CD4-positive, alpha-beta T cell treated with Interleukin-15 for 1 hour (primary cell): Measurements from ENCODE around the gene HPGDS.
"Not testable (repeated sequence)": the region's sequence is repeated elsewhere in the genome, so short reads cannot be mapped to it uniquely, and the experiment has no call there.

Experiments
- DNase-seq: peaks from one replicate; pipeline ENCODE4 v3.0.0-alpha.2; 2020

The HPGDS gene

GRCh38 chr4:94342694-94343093 lies at the start of gene HPGDS:
Gene HPGDS (minus strand): TSS chr4:94342836. CDS start chr4:94334629, 8,207 bp downstream.
- DNase-seq, result no peak

GRCh38 chr4:94390804-94391410 lies 48.3 kb upstream of the HPGDS start:
- DNase-seq, result no peak

GRCh38 chr4:94389595-94390267 lies 47.1 kb upstream of the HPGDS start:
- DNase-seq, result no peak

DNA sequence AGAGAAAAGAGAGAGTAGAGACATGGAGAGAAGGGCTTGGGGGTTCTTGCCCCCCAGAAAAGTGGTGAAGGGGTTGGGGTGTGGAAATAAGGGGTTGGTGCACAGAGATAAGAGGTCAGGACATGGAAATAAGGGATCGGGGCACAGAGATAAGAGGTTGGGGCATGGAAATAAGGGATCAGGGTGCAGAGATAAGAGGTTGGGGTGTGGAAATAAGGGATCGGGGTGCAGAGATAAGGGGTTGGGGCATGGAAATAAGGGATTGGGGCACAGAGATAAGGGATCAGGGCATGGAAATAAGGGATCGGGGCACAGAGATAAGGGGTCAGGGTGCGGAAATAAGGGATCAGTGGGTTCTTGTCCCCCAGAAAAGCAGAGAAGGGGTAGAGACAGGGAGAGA lies 45.3 kb upstream of the HPGDS start:
- DNase-seq, result not testable (repeated sequence)

- not testable (repeated sequence) for DNase-seq
These were observed 42.8 kb upstream of the HPGDS start for GRCh38 chr4:94385452-94385851.

DNA sequence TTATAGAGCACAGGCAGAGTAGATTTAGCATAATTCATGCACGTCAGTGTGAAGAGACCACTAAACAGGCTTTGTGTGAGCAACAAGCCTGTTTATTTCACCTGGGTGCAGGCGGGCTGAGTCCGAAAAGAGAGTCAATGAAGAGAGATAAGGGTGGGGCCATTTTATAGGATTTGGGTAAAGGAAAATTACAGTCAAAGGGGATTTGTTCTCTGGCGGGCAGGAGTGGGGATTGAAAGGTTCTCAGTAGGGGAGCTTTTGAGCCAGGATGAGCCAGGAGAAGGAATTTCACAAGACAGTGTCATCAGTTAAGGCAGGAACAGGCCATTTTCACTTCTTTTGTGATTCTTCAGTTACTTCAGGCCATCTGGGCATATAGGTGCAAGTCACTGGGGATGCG lies 40.3 kb upstream of the HPGDS start:
- not testable (repeated sequence) for DNase-seq

DNA sequence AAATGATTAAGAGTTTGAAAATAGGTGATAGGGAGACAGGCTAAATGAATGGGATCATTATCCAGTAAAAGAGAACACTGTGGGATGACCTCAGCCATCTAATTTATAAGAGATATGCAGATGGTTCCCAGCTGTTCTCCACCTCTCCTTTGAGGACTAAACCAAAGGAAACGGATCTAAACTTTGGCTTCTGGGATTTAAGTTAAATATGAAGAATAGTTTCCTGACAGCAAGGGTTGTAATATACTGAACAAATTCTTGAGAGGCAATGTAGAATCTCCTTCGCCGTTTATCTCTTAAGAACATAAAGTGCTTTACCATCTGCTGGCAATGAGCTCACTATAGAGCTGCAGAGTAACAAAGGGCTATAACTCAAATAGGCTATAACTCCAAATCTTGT lies 35.4 kb upstream of the HPGDS start:
- DNase-seq, result no peak

GRCh38 chr4:94377294-94377693 lies 34.7 kb upstream of the HPGDS start:
- DNase-seq, result no peak

GRCh38 chr4:94375364-94375763 lies 32.7 kb upstream of the HPGDS start:
- DNase-seq, result no peak

- no peak for DNase-seq
These were observed 31.1 kb upstream of the HPGDS start for GRCh38 chr4:94373752-94374151.

- DNase-seq, result no peak
These were observed 30.4 kb upstream of the HPGDS start for GRCh38 chr4:94372991-94373390.

GRCh38 chr4:94372228-94372978 lies 29.8 kb upstream of the HPGDS start:
- DNase-seq, result no peak

- DNase-seq, result no peak
These were observed 28.7 kb upstream of the HPGDS start for GRCh38 chr4:94371290-94371689.

DNA sequence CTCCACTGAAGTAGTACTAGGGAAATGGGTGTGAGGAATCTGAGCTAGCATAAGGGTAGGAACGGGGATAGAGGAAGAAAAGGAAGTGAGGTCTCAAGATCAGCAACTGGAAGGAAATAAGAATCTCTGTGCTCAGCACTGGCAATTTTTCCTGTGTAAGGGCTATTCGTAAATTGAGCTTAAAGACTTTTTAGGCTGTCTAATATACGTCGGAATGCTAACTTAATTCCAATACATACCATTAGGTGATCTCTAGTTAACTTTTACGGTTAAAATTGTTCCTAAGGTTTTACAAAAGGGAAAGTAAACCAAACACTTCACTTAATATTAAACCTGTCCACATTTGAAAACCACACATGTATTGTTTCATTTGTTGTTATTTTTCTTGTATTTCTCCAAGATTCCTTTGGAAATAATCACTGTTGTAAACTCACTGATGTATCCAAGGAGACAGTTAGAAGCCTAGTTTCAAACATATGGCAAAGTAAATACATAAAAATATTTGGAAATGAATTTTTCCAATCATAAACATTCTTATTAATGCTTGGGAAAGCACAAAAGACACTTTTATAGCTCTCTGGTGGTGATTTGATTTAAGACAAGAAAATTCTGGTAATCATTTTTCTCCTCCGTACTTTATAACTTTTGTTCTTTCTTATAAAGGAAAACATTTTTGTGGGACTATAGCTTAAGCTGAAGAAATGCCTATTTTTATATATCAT lies 28.1 kb upstream of the HPGDS start:
- no peak for DNase-seq

DNA sequence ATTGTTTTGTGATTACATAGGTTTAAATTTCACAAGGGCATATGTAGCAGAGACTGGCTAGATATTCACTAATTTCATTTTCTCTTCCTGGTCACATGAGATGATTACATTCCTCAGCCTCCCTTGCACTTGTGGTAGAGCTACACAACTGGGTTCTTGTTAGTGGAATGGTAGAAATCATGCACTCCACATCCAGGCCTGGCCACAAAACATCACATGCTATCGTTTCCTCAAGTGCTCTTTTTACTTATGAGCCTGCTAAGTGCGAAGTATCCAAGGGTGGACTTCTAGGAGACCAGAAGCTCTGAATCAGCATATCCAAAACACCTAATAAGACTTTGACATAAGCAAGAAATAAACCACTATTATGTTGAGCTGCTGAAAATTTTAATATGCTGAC lies 26.4 kb upstream of the HPGDS start:
- DNase-seq, result no peak

DNA sequence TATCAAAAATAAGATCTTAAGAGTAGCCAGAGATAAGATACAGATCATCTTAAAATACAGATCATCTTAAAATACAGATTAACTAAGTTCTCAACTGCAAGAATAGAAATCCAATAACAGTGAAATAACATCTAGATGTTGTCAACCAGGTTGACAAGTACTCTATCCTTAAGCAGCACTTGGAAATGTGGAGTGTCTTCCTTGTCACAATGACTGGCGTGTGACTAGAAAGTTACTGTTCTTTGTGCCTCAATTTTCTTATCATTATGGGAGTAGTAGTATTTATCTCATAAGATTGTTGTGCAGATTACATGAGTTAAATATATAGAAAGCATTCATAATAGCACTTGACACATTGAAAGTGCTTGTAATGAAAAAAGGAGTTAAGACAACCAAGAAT lies 25.8 kb upstream of the HPGDS start:
- no peak for DNase-seq

- DNase-seq, result no peak
These were observed 22.7 kb upstream of the HPGDS start for GRCh38 chr4:94365304-94365703.

DNA sequence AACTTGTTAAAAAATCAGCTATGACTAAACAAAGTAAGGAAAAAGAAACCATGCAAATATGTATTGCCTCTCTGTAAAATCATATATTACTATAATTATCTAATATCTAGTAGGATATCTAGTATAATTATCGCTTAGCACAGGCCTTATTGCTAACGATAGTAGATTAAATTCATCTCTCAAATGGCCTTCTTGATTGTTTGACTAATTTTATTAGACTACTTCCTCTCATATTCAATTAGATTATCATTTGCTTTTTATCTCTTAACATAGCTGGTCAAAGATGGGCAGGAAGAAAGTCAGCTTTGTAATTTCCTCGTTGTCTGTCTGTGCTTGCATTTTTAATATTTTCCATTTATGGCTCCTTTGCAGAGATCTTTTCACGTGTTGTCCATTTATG lies 21.9 kb upstream of the HPGDS start:
- no peak for DNase-seq

DNA sequence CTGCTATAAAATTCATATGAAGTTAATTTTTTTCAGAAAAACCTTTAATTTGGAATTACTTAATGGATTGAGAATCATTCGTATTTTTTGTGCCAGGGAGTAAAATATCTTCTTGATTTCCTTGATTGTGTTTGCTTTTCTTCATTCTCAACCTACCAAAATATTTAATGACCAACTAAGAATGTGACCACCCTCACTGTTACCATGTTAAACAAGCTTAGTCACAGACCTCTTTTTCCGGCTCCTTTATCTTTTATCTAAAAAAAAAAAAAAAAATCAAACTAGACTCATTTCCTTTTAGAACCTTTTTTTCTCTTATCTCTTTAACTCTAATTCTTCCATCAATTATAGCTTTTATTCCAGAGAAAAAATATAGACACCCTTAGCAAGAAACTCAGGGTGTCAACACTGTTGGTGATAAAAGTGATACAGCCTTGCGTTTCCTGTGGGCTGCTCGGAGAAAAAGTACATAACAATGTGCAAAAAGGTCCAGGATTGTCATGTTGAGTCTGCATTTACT lies 20.6 kb upstream of the HPGDS start:
- no peak for DNase-seq

- no peak for DNase-seq
These were observed 17.2 kb upstream of the HPGDS start for GRCh38 chr4:94359838-94360237.

DNA sequence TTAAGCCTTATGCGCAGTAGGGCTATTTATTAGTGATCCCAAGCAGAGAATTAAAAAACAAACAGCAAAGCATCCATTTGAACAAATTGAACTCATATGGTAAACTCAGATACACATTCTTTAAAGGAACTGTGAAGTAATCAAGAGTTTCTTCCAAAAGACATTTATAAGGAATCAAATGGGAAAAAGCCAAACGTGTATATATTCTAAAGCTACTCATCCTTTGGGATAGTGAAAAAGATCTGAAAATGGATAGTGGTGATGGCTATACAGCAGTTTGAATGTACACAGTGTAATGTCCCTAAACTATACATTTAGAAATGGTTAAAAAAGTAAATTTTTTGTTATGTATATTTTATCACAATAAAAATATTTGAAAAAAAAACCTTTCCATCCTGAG lies 16.6 kb upstream of the HPGDS start:
- no peak for DNase-seq

GRCh38 chr4:94358101-94358500 lies 15.5 kb upstream of the HPGDS start:
- DNase-seq, result no peak

DNA sequence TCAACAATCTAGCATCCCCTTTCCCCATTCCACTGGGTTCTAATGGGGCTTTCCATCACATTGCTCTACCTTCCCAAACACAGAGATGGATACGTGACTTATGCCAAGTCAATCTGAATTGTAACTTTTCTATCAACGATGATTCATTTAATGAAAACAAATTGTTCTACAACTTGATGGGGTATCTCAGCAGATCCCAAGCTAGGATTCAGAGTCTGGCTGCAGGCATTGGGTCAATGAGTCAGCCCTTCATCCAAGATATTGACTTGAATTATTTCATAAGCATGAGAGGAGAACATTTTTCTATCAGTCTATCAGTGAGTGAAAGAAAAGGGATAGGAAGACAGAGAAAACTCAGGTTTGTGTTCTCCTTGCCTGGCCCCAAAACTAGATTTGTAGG lies 15.0 kb upstream of the HPGDS start:
- no peak for DNase-seq
